G401 (cell line): ENCODE data around the gene FA2H. TPM values are rescaled to one million over a fixed set of nuclear protein-coding genes. Genes with fewer than 3 reads are reported as not detected.
A peak's percentile ranks its signal among the peaks of the same experiment; 100 is the strongest.
"Not testable (repeated sequence)": the region's sequence is repeated elsewhere in the genome, so short reads cannot be mapped to it uniquely, and the experiment has no call there.

Experiments
- DNase-seq: peaks from one replicate; pipeline ENCODE4 v3.0.0-alpha.2; 2015; ENCODE audit warnings: low spot score
- in situ Hi-C: cut with HindIII; loops from 2 replicates; pipeline ENCODE4 v1.10.0; 2016; ENCODE audit warnings: low sequenced_read_pairs, mixed read lengths
- total RNA-seq: library from RNA; depleted of rRNA; stranded (reverse); fragments of >200 nt; shearing (Covaris generic); gene quantifications from 2 replicates; pipeline ENCODE4 v1.2.3, GENCODE V29; 2014; rRNA removed

The FA2H gene
- total RNA-seq, result not detected in 2 replicates

- in situ Hi-C loops, result no loop called here
Measured at GRCh38 chr16:74774223-74775139, at the start of gene FA2H. TSS of gene FA2H (minus strand) at chr16:74774820. CDS start at chr16:74774755, 65 bp downstream.

GRCh38 chr16:74817851-74818250, 43.2 kb upstream of the FA2H start:
- in situ Hi-C loops, result no loop called here
- DNase-seq, result no peak

More at GRCh38 chr16:74774223-74775139, at the start of gene FA2H:
- DNase-seq, result peak; percentile 52

GRCh38 chr16:74813109-74813641, 38.6 kb upstream of the FA2H start:
- DNase-seq, result peak; percentile 33
- in situ Hi-C loops, result no loop called here

- no peak for DNase-seq
- in situ Hi-C loops, result no loop called here
Measured at GRCh38 chr16:74811911-74812310, 37.3 kb upstream of the FA2H start.

- in situ Hi-C loops, DNase-seq: not testable (repeated sequence)
Measured at GRCh38 chr16:74811216-74811615, 36.6 kb upstream of the FA2H start.

GRCh38 chr16:74807052-74807646, 32.5 kb upstream of the FA2H start:
- no peak for DNase-seq
- in situ Hi-C loops, result no loop called here

- no peak for DNase-seq
- in situ Hi-C loops, result no loop called here
Measured at GRCh38 chr16:74800216-74800871, 25.7 kb upstream of the FA2H start.

- in situ Hi-C loops, result no loop called here
- no peak for DNase-seq
Measured at GRCh38 chr16:74797414-74797813, 22.8 kb upstream of the FA2H start.

GRCh38 chr16:74795104-74795503, 20.5 kb upstream of the FA2H start:
- no peak for DNase-seq
- in situ Hi-C loops, result no loop called here

- no peak for DNase-seq
- in situ Hi-C loops, result no loop called here
Measured at GRCh38 chr16:74794668-74795067, 20.0 kb upstream of the FA2H start.

GRCh38 chr16:74793571-74793970, 19.0 kb upstream of the FA2H start:
- no peak for DNase-seq
- in situ Hi-C loops, result no loop called here

- in situ Hi-C loops, result no loop called here
- no peak for DNase-seq
Measured at GRCh38 chr16:74792225-74792624, 17.6 kb upstream of the FA2H start.

GRCh38 chr16:74791749-74792148, 17.1 kb upstream of the FA2H start:
- in situ Hi-C loops, DNase-seq: not testable (repeated sequence)

- DNase-seq, result no peak
- in situ Hi-C loops, result no loop called here
Measured at GRCh38 chr16:74788108-74788507, 13.5 kb upstream of the FA2H start.

- no peak for DNase-seq
Measured at GRCh38 chr16:74785031-74785430, 10.4 kb upstream of the FA2H start.

GRCh38 chr16:74778646-74779045, 4.0 kb upstream of the FA2H start:
- peak; percentile 33 for DNase-seq
- in situ Hi-C loops, result no loop called here

More at GRCh38 chr16:74785031-74785430, 10.4 kb upstream of the FA2H start:
- in situ Hi-C loops, result no loop called here

GRCh38 chr16:74776926-74777325, 2.3 kb upstream of the FA2H start:
- no peak for DNase-seq
- in situ Hi-C loops, result no loop called here

- in situ Hi-C loops, result no loop called here
- DNase-seq, result no peak
Measured at GRCh38 chr16:74775255-74775654, 635 bp upstream of the FA2H start.

GRCh38 chr16:74773446-74774222, 986 bp downstream of the FA2H start:
- in situ Hi-C loops, result no loop called here
- DNase-seq, result no peak
